Hematopoietic multipotent progenitor cell treated with erythropoietin and hydrocortisone succinate and interleukin-3 and kit ligand, for 15 days (in vitro differentiated cells): ENCODE data around the gene IGFLR1.
"Not testable (repeated sequence)": the region's sequence is repeated elsewhere in the genome, so short reads cannot be mapped to it uniquely, and the experiment has no call there.

Experiments
- DNase-seq: peaks from one replicate; pipeline ENCODE4 v3.0.0-alpha.2; 2015; ENCODE audit warnings: low spot score

The IGFLR1 gene

DNA sequence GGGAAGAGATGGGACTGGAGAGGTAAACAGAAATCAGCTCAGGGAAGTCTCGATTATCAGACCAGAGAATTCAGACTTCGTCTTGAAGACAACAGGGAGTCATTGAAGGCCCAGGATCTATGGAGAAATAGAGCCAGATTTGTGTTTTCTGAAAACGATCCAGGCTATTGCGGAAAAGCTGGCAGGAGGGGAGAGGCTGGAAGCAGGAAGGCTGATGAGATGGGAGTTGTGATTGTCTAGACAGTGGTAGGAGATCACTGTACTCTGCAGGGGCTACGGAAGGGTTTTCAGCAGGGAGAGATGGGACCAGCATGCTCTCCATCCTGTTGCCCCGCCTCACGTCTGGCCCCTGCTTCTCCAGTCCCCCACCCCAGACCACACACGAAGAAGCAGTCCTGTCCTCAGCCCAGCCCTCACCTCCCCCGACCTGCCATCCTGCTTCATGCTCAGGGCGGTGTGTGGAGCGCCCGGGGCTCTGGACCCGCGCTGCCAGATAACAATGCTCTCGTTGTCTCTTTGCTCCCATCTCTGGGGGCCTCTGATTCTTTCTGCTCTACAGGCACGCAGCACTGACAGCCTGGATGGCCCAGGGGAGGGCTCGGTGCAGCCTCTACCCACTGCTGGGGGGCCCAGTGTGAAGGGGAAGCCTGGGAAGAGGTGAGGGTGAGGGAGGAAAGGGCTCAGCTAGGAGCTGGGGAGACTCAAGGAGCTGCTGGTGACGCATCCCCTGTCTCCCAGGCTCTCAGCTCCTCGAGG lies 35.0 kb upstream of the IGFLR1 start:
- no peak for DNase-seq

DNA sequence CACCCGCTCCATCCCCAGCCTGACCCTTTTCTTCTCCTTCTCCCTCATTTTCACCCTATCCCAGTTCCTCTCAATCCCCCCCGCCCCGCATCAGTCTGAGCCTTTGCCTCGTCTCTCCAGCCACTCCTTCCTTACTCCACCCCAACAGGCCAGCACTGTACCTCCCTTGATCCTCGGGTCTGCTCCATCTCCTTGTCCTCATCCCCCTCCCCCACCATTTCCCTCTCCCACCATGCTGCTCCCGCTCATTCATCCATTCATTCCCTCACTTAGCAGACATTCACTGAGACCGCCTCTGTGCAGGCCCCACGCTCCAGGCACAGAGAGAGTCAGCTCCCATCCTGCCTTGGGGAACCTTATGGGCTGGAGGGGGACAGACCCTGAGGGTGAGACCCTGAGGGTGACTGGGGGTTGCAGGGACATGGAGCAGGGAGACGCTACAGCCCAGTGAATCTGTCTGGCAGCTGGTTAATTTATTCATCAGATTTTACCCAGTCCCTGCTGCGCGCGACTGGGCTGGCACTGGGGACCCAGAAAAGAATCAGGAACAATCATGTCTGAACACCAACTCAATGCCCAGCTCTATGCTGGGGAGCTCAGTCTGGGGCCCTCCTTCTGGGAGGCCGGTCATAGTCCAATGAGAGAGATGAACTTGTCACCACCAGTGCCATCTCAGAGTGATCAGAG lies 34.0 kb upstream of the IGFLR1 start:
- no peak for DNase-seq

DNA sequence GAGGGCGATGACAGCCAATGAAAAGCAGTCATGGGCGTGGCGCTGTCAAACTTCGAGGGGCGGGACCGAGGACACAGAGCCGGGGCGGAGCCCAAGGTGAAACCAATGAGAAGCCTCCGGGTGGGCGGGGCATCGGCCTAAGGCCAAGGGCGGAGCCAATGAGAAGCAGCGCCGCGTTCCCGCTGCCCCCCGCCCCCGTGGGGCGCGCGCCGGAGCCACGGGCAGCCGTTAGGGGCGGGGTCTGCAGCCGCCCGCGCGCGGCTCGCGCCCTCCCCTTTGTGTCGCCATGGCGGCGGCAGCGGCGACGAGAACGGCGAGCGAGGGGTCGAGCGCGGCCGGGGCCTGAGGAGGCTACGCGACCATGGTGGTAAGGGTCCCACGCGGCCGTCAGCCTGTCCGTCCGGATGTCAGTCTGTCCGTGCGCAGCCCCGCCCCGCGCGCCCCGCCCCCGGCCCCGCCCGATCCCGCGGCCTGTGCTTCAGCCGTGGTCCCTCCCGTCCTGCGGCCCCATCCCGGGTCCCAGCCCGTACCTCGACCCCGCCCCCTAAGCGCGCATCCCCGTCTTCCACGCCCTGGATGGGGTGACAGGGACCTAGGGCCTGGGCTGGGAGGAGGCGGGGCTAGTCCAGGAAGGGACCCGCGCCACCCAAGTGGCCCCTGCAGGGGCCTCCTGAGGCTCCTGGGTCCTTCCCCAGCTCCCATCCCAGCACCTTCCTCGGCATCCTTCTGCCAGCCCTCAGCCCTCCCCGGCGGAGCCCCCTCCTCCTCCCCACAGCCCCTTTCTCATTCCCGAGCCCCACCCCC lies 33.2 kb upstream of the IGFLR1 start, which contains the start of gene ARHGAP33:
Gene ARHGAP33 (plus strand): TSS at position 267 of the 804 bp plus-strand sequence. CDS start 95 bp downstream, at position 362.
- peak; percentile 99 for DNase-seq

DNA sequence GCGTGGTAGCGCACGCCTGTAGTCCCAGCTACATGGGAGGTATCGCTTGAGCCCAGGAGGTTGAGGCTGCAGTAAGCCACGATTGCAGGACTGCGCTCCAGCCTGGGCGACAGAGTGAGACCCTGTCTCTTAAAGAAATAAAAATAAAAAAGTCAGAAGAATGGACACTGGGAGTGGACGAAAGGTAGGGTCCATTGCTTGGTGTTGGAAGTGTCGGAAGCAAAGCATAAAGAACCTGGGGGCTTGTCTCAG lies 32.7 kb upstream of the IGFLR1 start:
- DNase-seq, result no peak

DNA sequence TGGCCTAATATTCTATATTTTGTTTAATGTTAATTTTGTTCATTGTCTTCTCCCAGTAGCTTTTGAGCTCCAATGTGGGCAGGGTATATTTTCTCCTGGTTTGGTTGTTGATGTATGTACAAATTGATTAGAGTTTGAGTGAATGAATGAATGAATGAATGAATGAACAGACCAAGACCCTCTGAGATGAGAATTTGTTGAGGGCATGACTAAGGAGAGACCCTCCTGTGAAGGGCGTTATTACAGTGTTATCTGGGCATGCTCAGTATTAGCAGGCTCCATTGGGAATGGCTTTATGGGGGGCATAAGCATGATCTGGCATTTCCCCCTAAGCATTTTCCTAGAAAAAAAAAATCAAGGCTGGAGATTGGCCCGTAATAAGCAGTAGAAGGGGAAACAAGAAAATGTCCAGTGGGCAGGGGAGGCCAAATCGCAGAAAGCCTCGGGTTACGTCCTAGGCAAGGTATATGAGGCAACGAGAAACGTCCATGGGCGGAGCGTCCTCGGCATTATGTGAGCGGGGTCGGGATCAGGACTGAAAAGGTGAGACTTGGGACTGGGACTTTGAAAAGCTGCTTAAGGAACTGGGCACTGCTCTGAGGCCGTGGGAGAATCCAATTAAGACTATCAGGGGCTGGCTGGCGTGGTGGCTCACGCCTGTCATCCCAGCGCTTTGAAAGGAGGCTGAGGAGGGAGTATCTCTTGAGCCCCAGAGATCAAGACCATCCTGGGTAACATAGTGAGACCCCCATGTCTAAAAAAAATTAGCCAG lies 32.2 kb upstream of the IGFLR1 start:
- no peak for DNase-seq

DNA sequence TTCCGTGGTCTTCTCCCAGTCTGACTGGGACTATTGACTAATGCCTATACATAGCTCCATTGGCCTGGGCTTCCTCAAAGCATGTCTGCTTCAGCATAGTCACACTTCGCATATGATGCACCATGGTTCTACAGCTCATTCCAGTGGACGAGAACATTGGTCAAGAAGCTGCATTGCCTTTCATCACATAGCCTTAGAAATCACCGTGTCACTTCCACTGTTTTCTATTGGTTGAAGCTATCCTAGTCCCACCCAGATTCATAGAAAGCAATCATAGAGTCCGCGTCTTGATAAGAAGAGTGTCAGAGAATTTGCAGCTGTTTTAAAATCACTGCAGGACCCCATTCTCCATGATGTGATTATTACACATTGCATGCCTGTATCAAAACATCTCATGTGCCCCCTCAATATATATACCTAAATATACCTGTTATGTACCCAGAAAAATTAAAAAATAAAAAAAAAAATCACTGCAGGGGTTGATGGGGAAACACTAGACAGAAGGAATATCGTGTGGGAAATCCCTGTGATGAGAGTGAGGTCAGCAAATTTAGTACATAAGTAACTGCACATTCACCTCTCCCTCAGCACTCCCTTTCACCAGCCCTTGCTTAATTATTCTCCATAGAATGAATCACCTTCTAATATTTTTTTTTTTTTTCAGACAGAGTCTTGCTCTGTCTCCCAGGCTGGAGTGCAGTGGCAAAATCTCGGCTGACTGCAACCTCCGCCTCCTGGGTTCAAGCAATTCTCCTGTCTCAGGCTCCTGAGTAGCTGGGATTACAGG lies 31.0 kb upstream of the IGFLR1 start:
- no peak for DNase-seq

DNA sequence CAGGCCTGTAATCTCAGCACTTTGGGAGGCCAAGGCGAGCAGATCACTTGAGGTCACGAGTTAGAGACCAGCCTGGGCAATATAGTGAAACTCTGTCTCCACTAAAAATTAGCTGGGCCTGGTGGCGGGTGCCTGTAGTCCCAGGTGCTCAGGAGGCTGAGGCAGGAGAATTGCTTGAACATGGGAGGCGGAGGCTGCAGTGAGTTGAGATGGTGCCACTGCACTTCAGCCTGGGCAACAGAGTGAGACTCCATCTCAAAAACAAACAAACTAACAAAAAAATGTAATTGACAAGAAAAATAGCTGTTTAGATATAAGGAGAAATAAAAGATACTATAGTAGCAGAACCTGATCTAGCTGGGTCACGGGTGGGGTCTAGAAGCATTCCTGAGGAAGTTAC lies 30.1 kb upstream of the IGFLR1 start:
- DNase-seq, result not testable (repeated sequence)

DNA sequence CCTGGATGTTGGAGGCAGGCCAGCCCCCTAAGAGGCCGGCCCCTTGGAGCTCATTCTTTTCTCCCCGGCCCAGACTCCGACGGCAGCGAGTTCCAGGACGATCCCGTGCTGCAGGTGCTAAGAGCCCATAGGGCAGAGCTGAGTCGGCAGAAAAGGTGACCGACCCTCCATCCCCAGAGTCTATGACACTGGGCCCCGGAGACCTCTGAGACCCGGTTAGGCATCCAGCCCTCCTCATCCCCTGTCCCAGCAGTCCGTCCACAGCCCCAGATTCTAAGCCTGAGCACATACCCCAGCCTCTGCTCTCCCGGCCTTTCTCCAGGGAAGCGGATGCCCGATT lies 25.8 kb upstream of the IGFLR1 start:
- no peak for DNase-seq

- DNase-seq, result no peak
Measured at GRCh38 chr19:35767288-35768081, 25.2 kb upstream of the IGFLR1 start.

- no peak for DNase-seq
Measured at GRCh38 chr19:35766571-35767104, 24.4 kb upstream of the IGFLR1 start.

- DNase-seq, result no peak
Measured at GRCh38 chr19:35764432-35765315, 22.4 kb upstream of the IGFLR1 start.

GRCh38 chr19:35760711-35761349 lies 18.6 kb upstream of the IGFLR1 start:
- DNase-seq, result no peak

DNA sequence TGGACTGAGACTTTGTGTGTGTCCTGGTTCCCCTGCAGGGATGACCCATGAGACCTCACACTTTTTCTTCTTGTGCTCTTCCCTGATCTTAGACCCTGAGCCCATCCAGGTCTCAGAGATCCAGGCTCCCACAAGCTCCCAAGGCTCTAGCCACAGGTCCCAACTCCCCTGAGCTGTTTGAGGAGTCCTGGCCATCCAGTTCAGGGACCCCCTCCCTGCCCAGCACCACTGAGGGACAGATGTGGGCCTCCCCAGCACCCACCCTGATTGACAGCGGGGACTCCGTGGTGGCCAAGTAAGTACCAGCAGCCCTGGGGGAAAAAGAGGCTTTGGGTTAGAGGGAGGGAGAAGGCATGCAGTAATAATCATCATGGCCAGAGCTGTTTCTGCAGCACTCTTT lies 17.4 kb upstream of the IGFLR1 start:
- no peak for DNase-seq

- DNase-seq, result peak; percentile 99
Measured at GRCh38 chr19:35757749-35758608, 15.7 kb upstream of the IGFLR1 start, which contains the start of gene PROSER3. Gene PROSER3, plus strand, starts transcription at chr19:35758176. Its CDS starts 40 bp downstream, at chr19:35758216.

DNA sequence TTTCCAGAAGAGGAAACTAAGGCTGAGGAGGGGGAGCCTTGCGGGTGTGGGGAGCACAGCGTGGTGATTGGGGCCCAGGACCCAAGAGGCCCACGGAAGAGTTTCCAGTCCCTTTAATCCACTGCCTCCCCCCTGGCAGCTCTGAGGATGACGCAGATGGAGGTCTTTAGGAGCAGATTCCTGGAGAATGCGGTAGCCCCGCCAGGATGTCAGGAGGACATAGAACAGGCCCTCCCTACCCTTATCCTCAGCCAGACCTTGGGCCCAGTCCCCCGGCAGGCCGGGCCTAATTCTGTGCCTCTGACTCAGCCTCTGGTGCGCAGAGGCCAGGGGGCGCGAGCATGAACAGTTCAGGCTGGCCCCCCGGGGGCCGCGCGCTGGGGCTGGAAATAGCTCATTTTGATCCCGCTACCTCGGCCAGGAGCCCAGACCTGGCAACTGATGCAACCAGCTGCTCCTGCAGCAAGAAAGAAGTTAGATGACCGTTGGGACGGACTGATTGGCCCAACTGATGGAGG lies 15.0 kb upstream of the IGFLR1 start:
- no peak for DNase-seq

DNA sequence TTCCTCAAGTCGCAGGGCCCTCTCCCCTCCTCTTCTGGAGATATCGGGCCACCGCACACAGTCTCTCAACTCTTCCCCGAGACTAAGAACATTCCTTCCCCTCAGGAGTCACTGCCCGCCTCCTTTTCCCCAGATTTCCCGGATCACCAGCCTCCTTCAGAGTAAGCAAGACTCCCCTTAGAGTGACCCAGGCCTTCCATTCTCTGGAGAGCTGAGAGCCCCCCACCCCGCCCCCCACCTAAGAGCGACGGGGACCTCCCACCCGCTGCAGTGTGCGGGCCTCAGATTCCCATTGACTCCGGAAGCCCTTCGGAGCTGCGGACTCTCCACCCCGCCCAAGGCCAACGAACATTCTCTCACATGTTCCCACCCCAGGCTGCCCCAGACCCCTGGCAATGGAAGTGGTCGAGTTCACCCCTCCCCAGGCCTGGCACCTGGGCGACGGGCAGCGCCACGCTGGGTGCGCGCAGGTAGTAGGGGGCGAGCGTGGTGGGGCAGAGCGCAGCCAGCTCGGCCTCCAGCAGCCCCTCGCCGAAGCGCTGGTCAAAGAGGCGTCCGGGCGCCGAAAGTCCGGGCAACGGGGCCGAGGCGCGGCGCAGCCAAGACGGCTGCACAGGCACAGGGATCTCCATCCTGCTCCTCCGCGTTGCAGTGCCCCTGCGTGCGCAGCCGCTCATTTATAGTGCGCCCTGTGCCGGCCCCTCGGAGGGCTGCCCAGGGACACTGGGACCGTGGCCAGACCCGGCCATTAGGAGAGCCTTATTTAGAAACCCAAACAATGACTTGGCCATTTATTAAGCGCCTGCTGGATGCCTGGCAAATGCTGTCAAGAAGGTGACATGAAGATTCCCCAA lies 14.4 kb upstream of the IGFLR1 start, which contains the start of gene HSPB6:
Gene HSPB6 (minus strand): TSS at position 653 of the 854 bp plus-strand sequence. CDS start 21 bp downstream, at position 632.
- no peak for DNase-seq
